Activated naive CD4-positive, alpha-beta T cell treated with anti-CD3 and anti-CD28 coated beads, Interleukin-2, amount 10 ng/mL, durations not matched to agents 7 days and 5 days (primary cell): ENCODE measurements around the gene KLHL41.
"Not testable (repeated sequence)": the region's sequence is repeated elsewhere in the genome, so short reads cannot be mapped to it uniquely, and the experiment has no call there.

Experiments
- CTCF ChIA-PET: fragments of 350-600 bp; sonication (Branson Sonifier 250); formaldehyde crosslinking; loops from one replicate; lab custom pipeline; 2021; ENCODE audit warnings: antibody characterized with exemption; lab: Charles Lee
- DNase-seq: peaks from one replicate; pipeline ENCODE4 v3.0.0-alpha.2; 2020
- H3K27ac Mint-ChIP-seq: one replicate; pipeline ENCODE4 v1.8.0; 2021; ENCODE audit warnings: mild to moderate bottlenecking, moderate library complexity, mixed read lengths
- H3K27me3 Mint-ChIP-seq: one replicate; pipeline ENCODE4 v1.8.0; 2021; ENCODE audit warnings: mild to moderate bottlenecking, mixed read lengths
- H3K36me3 Mint-ChIP-seq: one replicate; pipeline ENCODE4 v1.8.0; 2021; ENCODE audit warnings: mixed read lengths
- H3K4me1 Mint-ChIP-seq: one replicate; pipeline ENCODE4 v1.8.0; 2021; ENCODE audit warnings: mixed read lengths
- H3K4me3 Mint-ChIP-seq: one replicate; pipeline ENCODE4 v1.8.0; 2021; ENCODE audit warnings: mild to moderate bottlenecking, moderate library complexity, mixed read lengths
- H3K9me3 Mint-ChIP-seq: one replicate; pipeline ENCODE4 v1.8.0; 2021; ENCODE audit warnings: mixed read lengths

KLHL41 gene

DNA sequence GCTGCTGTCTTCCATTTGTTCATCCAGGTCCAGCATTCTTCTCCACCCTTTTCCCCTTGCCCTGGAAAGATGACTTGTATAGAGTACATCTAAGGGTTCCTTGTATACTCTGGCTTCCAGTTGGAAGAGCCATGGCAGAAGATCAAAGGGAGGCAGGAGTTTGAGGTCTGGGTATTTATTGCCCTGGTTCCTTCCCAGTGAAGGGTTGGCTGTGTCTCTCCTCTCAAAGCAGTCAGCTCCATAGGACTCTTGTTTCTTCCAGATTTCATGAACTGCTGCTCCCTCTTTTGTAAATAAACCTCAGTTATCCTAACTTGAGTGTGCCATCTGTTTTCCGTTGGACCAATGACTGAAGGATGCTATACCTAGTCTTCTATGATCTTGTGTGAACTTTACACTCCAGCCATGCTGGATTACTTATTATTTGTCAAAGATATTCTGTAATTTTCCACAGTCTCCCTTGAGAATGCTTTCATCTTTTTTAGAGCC is 23.8 kb upstream of the KLHL41 start:
- Mint-ChIP-seq H3K4me1 (no peaks in the 10 kb centered on the region), H3K9me3 (no peaks in the 10 kb centered on the region), H3K27me3 (no peaks in the 10 kb centered on the region), H3K4me3 (no peak overlapping the region), H3K36me3 (no peaks in the 10 kb centered on the region), H3K27ac (no peak overlapping the region)
- CTCF ChIA-PET: no interaction called here
- DNase-seq: no peak

DNA sequence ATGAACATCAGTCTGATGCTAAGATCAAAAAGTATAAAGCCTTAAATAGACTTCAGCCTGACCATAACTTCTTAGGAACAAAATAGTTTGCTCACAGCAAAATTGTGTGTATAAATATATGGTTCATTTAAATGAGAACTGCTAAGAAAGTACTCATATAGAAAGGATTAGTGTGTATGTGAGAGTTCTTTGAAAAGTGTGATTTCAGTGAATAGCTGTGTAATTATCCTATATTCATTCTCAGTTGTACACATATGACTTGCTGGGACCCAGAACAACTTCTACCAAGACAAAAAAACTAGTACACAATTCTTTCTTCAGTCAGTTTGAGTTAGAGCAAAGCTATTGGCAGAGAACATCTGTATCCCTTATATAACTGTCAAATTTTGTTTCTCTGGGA is 23.0 kb upstream of the KLHL41 start:
- H3K27me3 Mint-ChIP-seq: no peaks in the 10 kb centered on the region

DNA sequence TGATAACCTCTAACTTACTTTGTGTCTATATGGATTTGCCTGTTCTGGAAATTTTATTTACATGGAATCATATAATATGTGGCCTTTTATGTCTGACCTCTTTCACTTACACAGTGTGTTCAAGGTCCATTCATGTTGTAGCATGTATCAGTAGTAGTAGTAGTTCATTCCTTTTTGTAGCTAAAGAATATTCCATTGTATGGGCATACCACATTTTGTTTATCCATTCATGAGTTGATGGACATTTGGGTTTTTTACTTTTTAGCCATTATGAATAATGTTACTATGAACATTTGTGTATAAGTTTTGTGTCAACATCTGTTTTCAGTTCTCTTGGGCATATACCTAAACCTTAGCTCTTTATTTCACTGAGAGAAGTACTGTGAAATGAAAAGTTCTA is 18.7 kb upstream of the KLHL41 start:
- no peaks in the 10 kb centered on the region for H3K4me1 Mint-ChIP-seq
- DNase-seq: no peak
- no peak overlapping the region for H3K27ac Mint-ChIP-seq
- CTCF ChIA-PET: no interaction called here
- no peaks in the 10 kb centered on the region for H3K36me3 Mint-ChIP-seq
- H3K4me3 Mint-ChIP-seq: no peak overlapping the region
- no peaks in the 10 kb centered on the region for H3K27me3 Mint-ChIP-seq
- H3K9me3 Mint-ChIP-seq: no peaks in the 10 kb centered on the region

More for the DNA sequence above, 23.0 kb upstream of the KLHL41 start:
- no peak for DNase-seq
- no peak overlapping the region for H3K27ac Mint-ChIP-seq
- CTCF ChIA-PET: no interaction called here
- H3K4me1 Mint-ChIP-seq: no peaks in the 10 kb centered on the region
- H3K4me3 Mint-ChIP-seq: no peak overlapping the region
- no peaks in the 10 kb centered on the region for H3K9me3 Mint-ChIP-seq
- H3K36me3 Mint-ChIP-seq: no peaks in the 10 kb centered on the region

DNA sequence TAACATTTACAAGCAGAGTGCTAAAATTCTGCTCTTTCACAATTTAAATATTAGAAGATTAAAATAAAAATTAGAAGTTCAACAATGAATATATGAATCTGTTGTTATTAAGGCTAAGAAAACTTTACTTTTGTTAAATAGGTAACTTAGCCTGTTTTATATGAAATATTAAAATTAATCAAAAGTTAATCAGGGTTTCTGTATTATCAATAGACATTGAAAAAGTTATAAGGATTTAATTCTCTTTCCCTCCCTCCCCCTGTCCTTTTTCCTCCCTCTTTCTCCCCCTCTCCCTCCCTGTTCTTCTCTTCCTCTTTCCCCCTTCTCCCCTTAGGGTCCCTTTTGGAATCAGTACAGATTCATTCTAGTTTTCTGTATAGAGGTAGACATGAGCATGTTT is 18.1 kb upstream of the KLHL41 start:
- Mint-ChIP-seq H3K4me3 (no peak overlapping the region), H3K36me3 (no peaks in the 10 kb centered on the region), H3K4me1 (no peaks in the 10 kb centered on the region), H3K27ac (no peak overlapping the region), H3K9me3 (no peaks in the 10 kb centered on the region), H3K27me3 (no peaks in the 10 kb centered on the region)
- DNase-seq: no peak
- CTCF ChIA-PET: no interaction called here

DNA sequence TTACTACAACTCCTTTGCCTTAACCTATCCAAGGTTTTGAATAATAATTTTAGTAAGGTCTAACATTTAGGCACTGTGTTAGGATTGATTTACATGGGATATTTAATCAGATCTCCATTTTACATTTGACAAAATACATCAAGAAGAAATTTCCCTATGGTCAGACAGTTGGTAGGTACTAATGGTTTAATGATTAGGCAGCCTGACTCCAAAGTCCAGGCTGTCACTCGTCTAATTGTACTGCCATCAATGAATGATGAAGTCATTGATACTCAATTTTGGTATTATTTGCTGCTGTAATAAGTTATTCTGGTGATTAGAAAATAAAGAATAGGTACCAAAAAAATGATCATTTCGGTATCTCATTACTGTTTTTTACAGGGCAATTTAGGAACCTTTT is 16.1 kb upstream of the KLHL41 start:
- no peak for DNase-seq
- no peaks in the 10 kb centered on the region for H3K4me1 Mint-ChIP-seq
- H3K36me3 Mint-ChIP-seq: no peaks in the 10 kb centered on the region
- H3K27ac Mint-ChIP-seq: no peak overlapping the region
- H3K27me3 Mint-ChIP-seq: no peaks in the 10 kb centered on the region
- H3K4me3 Mint-ChIP-seq: no peak overlapping the region
- H3K9me3 Mint-ChIP-seq: no peaks in the 10 kb centered on the region
- CTCF ChIA-PET: no interaction called here

DNA sequence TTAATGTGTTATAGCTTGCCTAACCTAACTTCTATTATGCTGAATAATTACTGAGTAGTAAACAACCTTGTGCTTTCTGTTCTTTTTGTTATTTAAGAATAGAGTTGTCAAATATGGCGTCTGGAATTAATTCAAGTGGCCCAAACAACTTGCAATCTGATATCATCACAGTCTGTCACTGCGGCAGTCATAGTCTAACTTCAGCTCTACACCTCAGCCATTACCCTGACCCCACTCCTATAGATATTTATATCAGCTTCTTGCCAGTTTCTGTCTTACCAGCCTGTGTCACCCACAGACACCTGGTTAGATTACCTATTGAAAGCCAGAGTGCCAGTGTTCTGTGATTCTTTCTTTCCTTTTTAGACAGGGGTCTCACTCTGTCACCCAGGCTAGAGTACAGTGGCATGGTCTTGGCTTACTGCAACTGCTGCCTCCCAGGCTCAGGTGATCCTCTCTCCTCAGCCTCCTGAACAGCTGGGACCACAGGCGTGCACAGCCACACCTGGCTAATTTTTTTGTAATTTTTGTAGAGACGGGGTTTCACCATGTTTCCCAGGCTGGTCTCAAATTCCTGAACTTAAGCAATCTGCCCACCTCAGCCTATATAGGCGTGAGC is 14.1 kb upstream of the KLHL41 start:
- Mint-ChIP-seq H3K9me3 (no peaks in the 10 kb centered on the region), H3K27ac (no peak overlapping the region), H3K27me3 (no peaks in the 10 kb centered on the region), H3K4me1 (no peaks in the 10 kb centered on the region), H3K36me3 (no peaks in the 10 kb centered on the region), H3K4me3 (no peak overlapping the region)
- CTCF ChIA-PET: no interaction called here
- no peak for DNase-seq

DNA sequence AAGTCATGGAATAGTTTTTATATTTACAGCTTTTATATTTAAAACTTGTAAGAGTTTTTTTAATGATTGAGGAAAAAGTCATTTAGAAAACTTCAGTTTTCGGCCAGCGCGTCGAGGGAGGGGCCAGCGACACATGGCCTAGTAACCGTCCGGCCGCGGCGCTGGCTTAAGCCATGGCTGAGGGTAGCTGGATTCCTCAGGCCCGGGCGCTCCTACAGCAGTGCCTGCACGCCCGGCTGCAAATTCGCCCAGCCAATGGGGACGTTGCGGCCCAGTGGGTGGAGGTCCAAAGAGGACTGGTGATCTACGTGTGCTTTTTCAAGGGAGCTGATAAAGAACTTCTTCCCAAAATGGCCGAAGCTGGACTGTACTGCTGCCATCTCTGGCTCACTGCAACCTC is 4.9 kb upstream of the KLHL41 start:
- CTCF ChIA-PET: no interaction called here
- no peak overlapping the region for H3K4me3 Mint-ChIP-seq
- no peaks in the 10 kb centered on the region for H3K9me3 Mint-ChIP-seq
- DNase-seq: no peak
- H3K27ac Mint-ChIP-seq: no peak overlapping the region
- no peaks in the 10 kb centered on the region for H3K4me1 Mint-ChIP-seq
- H3K36me3 Mint-ChIP-seq: no peaks in the 10 kb centered on the region
- no peaks in the 10 kb centered on the region for H3K27me3 Mint-ChIP-seq

DNA sequence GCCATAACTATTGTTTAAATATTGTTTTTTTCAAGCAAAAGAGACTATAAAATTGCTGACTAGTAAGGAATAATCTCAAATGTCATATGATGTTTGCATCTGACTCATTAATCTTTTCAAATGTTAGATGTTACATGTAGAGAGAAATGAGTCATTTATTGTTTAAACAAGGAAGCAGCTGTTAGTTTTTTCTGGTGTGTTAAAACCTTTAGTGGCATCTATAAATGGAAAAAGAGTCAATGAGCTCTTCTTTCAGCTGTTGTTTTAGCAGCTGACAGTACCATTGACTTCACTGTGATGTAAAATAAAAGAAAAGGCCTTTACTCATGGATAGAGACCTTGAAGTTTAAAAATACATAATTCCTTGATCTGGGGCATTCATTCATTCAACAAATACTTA is 1.8 kb upstream of the KLHL41 start:
- Mint-ChIP-seq H3K4me3 (no peak overlapping the region), H3K27ac (no peak overlapping the region), H3K36me3 (no peaks in the 10 kb centered on the region), H3K9me3 (no peaks in the 10 kb centered on the region), H3K4me1 (no peaks in the 10 kb centered on the region), H3K27me3 (no peaks in the 10 kb centered on the region)
- CTCF ChIA-PET: interaction anchor here (1.5 kb wide), 1 partner anchor 39 kb away, joined by 3 read pairs; no protein-coding TSS in a partner anchor
- no peak for DNase-seq

DNA sequence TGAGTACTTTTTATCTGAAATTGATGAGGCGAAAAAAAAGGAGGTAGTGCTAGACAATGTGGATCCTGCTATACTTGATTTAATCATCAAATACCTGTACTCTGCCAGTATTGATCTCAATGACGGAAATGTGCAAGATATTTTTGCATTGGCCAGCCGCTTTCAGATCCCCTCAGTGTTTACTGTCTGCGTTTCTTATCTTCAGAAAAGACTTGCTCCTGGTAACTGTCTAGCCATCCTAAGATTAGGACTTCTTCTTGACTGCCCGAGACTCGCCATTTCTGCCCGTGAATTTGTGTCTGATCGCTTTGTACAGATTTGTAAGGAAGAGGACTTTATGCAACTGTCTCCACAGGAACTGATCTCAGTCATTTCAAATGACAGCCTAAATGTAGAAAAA is 453 bp downstream of the KLHL41 start:
- no peak for DNase-seq
- CTCF ChIA-PET: no interaction called here
- H3K4me3 Mint-ChIP-seq: no peak overlapping the region
- H3K27ac Mint-ChIP-seq: no peak overlapping the region
- no peaks in the 10 kb centered on the region for H3K27me3 Mint-ChIP-seq
- no peaks in the 10 kb centered on the region for H3K36me3 Mint-ChIP-seq
- H3K9me3 Mint-ChIP-seq: no peaks in the 10 kb centered on the region
- no peaks in the 10 kb centered on the region for H3K4me1 Mint-ChIP-seq

DNA sequence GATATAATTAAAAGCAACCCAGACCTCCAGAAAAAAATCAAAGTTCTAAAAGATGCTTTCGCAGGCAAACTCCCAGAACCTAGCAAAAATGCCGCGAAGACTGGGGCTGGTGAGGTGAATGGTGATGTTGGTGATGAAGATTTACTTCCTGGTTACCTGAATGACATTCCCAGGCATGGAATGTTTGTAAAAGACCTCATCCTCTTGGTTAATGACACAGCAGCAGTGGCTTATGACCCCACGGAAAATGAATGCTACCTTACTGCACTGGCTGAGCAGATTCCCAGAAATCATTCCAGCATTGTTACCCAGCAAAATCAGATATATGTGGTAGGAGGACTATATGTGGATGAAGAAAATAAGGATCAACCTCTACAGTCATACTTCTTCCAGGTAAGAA is 994 bp downstream of the KLHL41 start:
- CTCF ChIA-PET: no interaction called here
- Mint-ChIP-seq H3K4me3 (no peak overlapping the region), H3K36me3 (no peaks in the 10 kb centered on the region), H3K9me3 (no peaks in the 10 kb centered on the region), H3K4me1 (no peaks in the 10 kb centered on the region), H3K27ac (no peak overlapping the region), H3K27me3 (no peaks in the 10 kb centered on the region)
- no peak for DNase-seq

DNA sequence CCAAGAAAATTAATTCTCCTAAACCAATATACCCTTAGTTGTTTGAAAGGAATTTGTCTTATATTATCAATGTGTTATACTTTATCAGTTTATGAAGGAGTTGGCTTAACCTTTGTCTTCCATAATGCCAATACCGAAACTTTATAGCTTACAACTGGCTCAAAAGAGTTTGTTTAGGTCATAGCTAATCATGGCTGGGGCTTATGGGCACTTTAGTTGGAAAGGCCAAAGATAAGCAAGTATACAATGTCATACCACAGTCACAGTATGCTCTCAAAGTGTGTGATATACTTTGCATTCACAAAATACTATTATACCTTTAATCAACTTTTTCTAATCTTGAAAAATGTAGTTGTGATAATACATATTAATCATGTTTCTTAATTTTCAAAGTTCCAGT is 2.3 kb downstream of the KLHL41 start:
- CTCF ChIA-PET: no interaction called here
- no peak for DNase-seq
- Mint-ChIP-seq H3K4me3 (no peak overlapping the region), H3K36me3 (no peaks in the 10 kb centered on the region), H3K4me1 (no peaks in the 10 kb centered on the region), H3K27ac (no peak overlapping the region), H3K27me3 (no peaks in the 10 kb centered on the region), H3K9me3 (no peaks in the 10 kb centered on the region)

DNA sequence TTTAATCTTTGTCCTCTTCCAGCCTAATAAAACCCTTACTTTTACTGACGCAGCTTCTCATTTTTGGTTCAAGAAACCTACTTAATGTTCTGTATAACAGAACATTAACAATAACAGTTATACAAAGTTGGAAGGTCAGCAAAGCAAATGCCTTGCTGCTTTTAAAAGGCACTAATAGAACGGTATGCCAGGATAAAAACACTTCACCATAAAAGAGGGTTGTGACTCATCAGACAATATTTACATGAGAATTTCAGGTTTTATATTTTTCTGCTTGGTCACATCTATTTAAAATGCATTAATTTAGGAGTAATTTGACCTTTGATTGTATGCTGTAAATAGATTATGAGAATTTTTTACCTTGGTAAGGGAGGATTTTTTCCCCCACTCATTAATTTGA is 3.0 kb downstream of the KLHL41 start:
- Mint-ChIP-seq H3K36me3 (no peaks in the 10 kb centered on the region), H3K4me1 (no peaks in the 10 kb centered on the region), H3K9me3 (no peaks in the 10 kb centered on the region), H3K27ac (no peak overlapping the region), H3K4me3 (no peak overlapping the region), H3K27me3 (no peaks in the 10 kb centered on the region)
- no peak for DNase-seq
- CTCF ChIA-PET: no interaction called here

DNA sequence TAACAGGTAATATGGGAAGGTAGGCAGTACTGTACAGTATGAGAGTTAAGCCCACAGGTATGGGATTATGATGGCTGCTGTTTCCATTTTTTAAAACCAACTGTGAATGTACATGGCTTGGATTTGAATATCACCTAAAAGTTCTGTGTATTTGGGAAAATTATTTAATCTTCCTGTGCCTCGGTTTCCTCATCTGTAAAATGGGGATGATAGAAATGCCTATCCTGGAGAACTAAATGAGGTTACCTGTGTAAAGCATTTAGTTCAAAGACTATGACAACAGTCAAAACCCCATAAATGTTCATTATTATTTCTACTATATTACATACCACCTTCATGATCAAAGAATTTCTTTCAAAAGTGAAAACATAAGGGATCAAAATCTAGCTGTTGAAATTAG is 3.6 kb downstream of the KLHL41 start:
- Mint-ChIP-seq H3K4me3 (no peak overlapping the region), H3K27ac (no peak overlapping the region), H3K27me3 (no peaks in the 10 kb centered on the region), H3K36me3 (no peaks in the 10 kb centered on the region), H3K4me1 (no peaks in the 10 kb centered on the region), H3K9me3 (no peaks in the 10 kb centered on the region)
- no peak for DNase-seq
- CTCF ChIA-PET: no interaction called here

DNA sequence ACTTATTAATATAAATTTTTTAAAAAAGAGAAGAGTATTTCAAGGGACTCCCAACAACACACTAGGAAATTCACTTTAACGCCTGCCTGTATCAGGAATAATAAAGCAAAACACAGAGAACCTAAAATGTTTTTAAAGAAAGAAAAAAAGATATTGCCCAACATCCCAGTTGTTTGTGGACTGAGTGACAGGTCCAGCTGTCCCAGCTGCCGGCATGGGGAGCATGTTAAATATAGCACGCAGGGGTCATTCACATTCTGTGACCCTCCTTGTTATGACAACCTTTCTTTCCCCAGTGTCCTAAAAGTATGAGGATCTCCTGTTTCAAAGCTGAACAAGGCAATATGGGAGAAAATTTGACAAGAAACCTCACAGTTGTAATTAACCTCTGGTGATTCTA is 4.4 kb downstream of the KLHL41 start:
- H3K9me3 Mint-ChIP-seq: no peaks in the 10 kb centered on the region
- no peak for DNase-seq
- no peaks in the 10 kb centered on the region for H3K36me3 Mint-ChIP-seq
- H3K27ac Mint-ChIP-seq: no peak overlapping the region
- H3K4me1 Mint-ChIP-seq: no peaks in the 10 kb centered on the region
- CTCF ChIA-PET: no interaction called here
- no peak overlapping the region for H3K4me3 Mint-ChIP-seq
- H3K27me3 Mint-ChIP-seq: no peaks in the 10 kb centered on the region

DNA sequence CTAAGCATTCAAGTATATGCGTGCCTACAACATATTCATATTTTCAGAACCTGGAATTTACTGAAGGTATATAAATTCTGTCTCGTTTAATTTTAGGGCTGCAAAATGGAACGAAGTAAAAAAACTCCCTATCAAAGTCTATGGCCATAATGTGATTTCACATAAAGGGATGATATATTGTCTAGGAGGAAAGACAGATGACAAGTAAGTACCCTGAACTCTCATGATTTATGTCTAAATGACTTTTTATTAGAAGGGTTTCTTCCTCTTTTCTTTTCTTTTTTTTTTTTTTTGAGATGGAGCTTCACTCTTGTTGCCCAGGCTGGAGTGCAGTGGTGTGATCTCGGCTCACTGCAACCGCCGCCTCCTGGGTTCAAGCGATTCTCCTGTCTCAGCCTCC is 5.3 kb downstream of the KLHL41 start:
- H3K9me3 Mint-ChIP-seq, H3K27ac Mint-ChIP-seq, H3K4me1 Mint-ChIP-seq, H3K36me3 Mint-ChIP-seq, H3K27me3 Mint-ChIP-seq, DNase-seq, CTCF ChIA-PET, H3K4me3 Mint-ChIP-seq: not testable (repeated sequence)
